K562 (cell line): ENCODE results near the gene WDR54. TPM values are rescaled to one million over a fixed set of nuclear protein-coding genes. Genes with fewer than 3 reads are reported as not detected.
A peak's percentile ranks its signal among the peaks of the same experiment; 100 is the strongest.

ENCODE experiments used
- ATF7 ChIP-seq: fragments of 450-650 bp; IDR thresholded peaks from 2 replicates; pipeline ENCODE4 v1.7.1; 2014; ENCODE audit warnings: mild to moderate bottlenecking, moderate library complexity
- CBX2 ChIP-seq: fragments of 200-600 bp; sonication (generic); IDR thresholded peaks from one replicate; pipeline ENCODE4 v1.6.1; 2012; ENCODE audit warnings: mild to moderate bottlenecking, low read length, inconsistent platforms; ENCODE audit not compliant: insufficient read depth, poor library complexity, severe bottlenecking
- FOSL1 ChIP-seq: fragments of 200-800 bp; sonication (Bioruptor generic); conservative IDR thresholded peaks from 2 replicates; pipeline ENCODE4 v1.6.1; 2016; ENCODE audit warnings: missing genetic modification characterization, missing compliant biosample characterization
- FUS ChIP-seq: fragments of 200-400 bp; formaldehyde crosslinking; optimal IDR thresholded peaks from 2 replicates; pipeline ENCODE3; 2017; ENCODE audit warnings: low read depth, low read length
- HCFC1 ChIP-seq: IDR thresholded peaks from 2 replicates; pipeline ENCODE4 v1.6.1; 2012; ENCODE audit warnings: low read depth, low read length, improper control_type of control experiment
- HLTF ChIP-seq: fragments of 450-650 bp; IDR thresholded peaks from 2 replicates; pipeline ENCODE4 v1.6.1; 2016
- HNRNPH1 ChIP-seq: fragments of 200-400 bp; formaldehyde crosslinking; optimal IDR thresholded peaks from 2 replicates; pipeline ENCODE3; 2017; ENCODE audit warnings: low read depth, mild to moderate bottlenecking, low read length, moderate library complexity
- KAT7 ChIP-seq: sonication (generic); formaldehyde crosslinking; IDR thresholded peaks from 2 replicates; pipeline ENCODE4 v1.8.0; 2022; ENCODE audit warnings: missing genetic modification reagents, mild to moderate bottlenecking, borderline replicate concordance
- KDM5B ChIP-seq: fragments of 200-600 bp; sonication (generic); IDR thresholded peaks from 2 replicates; pipeline ENCODE4 v1.6.1; 2012; ENCODE audit warnings: low read depth, mild to moderate bottlenecking, moderate library complexity, low read length, control low read depth, inconsistent platforms; ENCODE audit not compliant: insufficient replicate concordance
- MCM5 ChIP-seq: fragments of 450-650 bp; IDR thresholded peaks from 2 replicates; pipeline ENCODE4 v1.6.1; 2016; ENCODE audit warnings: low read depth
- RAD51 ChIP-seq: fragments of 450-650 bp; IDR thresholded peaks from 2 replicates; pipeline ENCODE4 v1.7.1; 2016; ENCODE audit warnings: low read depth, mild to moderate bottlenecking, borderline replicate concordance
- RBBP5 ChIP-seq: fragments of 200-600 bp; sonication (generic); IDR thresholded peaks from 2 replicates; pipeline ENCODE4 v1.6.1; 2012; ENCODE audit warnings: borderline replicate concordance, mild to moderate bottlenecking, low read length, control low read depth, inconsistent platforms; ENCODE audit not compliant: insufficient read depth, poor library complexity, severe bottlenecking
- RBM17 ChIP-seq: fragments of 200-400 bp; formaldehyde crosslinking; IDR thresholded peaks from 2 replicates; pipeline ENCODE4 v1.6.1; 2017; ENCODE audit warnings: low read depth, mild to moderate bottlenecking, low read length, borderline replicate concordance
- SRSF3 ChIP-seq: fragments of 200-400 bp; formaldehyde crosslinking; IDR thresholded peaks from 2 replicates; pipeline ENCODE4 v1.6.1; 2016; ENCODE audit warnings: mild to moderate bottlenecking, low read length, moderate library complexity; ENCODE audit not compliant: insufficient read depth
- TSC22D4 ChIP-seq: fragments of 450-650 bp; IDR thresholded peaks from 2 replicates; pipeline ENCODE4 v1.6.1; 2016; ENCODE audit warnings: missing genetic modification characterization, missing biosample characterization, control low read depth
- ZNF395 ChIP-seq: fragments of 200-800 bp; sonication (Bioruptor generic); IDR thresholded peaks from 2 replicates; pipeline ENCODE4 v1.6.1; 2017; ENCODE audit warnings: missing genetic modification characterization, missing compliant biosample characterization
- ZNF764 ChIP-seq: fragments of 250-450 bp; sonication (Bioruptor Pico); IDR thresholded peaks from 2 replicates; pipeline ENCODE4 v1.4.0; 2020; ENCODE audit warnings: low read depth, mild to moderate bottlenecking, moderate library complexity
- polyA plus RNA-seq, 8 experiments: library from polyadenylated mRNA; depleted of rRNA in 4 of 8; stranded (reverse) in 5 of 8; unstranded in 3 of 8; fragments of >200 nt; fragmentation: Nextera tagmentation in 2 of 8; fragmentation: Illumina TruSeq in 1 of 8; extraction: Ambion mirVana in 2 of 8; extraction: Trizol in 1 of 8; gene quantifications; 2 replicates each; pipeline versions ENCODE4 v1.2.1 to v1.2.3, GENCODE V29; 2011 to 2014; ENCODE audit warnings: inconsistent platforms in 1 of 8, missing spikeins in 1 of 8
- total RNA-seq, 7 experiments: library from RNA; depleted of rRNA in 6 of 7; stranded (reverse); fragments of >200 nt in 6 of 7; fragmentation: Illumina TruSeq in 2 of 7; extraction: Trizol in 2 of 7; gene quantifications; 2 replicates each; pipeline versions ENCODE4 v1.2.1 to v1.2.3, GENCODE V29; 2011 to 2021; ENCODE audit warnings: low replicate concordance in 1 of 7
- TF ChIP-seq, protein P1 (sequence below): fragments of 450-650 bp; IDR thresholded peaks from 2 replicates; pipeline ENCODE4 v1.6.1; 2016; ENCODE audit warnings: low read depth, mild to moderate bottlenecking, moderate library complexity
- TF ChIP-seq, protein P2 (sequence below): fragments of 250-450 bp; sonication (Bioruptor Pico); IDR thresholded peaks from 2 replicates; pipeline ENCODE4 v1.5.0; 2021
- TF ChIP-seq, protein P3 (sequence below), 2 experiments: IDR thresholded peaks; 2 replicates each; pipeline ENCODE4 v1.6.1; 2011; ENCODE audit warnings: borderline replicate concordance in 1 of 2, control low read depth in 1 of 2, low read depth in 1 of 2, low read length in 1 of 2, mild to moderate bottlenecking in 1 of 2, mixed read lengths in 1 of 2, moderate library complexity in 1 of 2; ENCODE audit not compliant: insufficient read depth in 1 of 2, insufficient read length in 1 of 2, poor library complexity in 1 of 2, severe bottlenecking in 1 of 2; ENCODE audit errors: extremely low read depth in 1 of 2
- TF ChIP-seq, protein P4 (sequence below): fragments of 250-450 bp; sonication (Bioruptor Pico); IDR thresholded peaks from 2 replicates; pipeline ENCODE4 v1.5.0; 2021

The WDR54 gene
- total and polyA plus RNA-seq, 9 of the 15 experiments (the other 6 are each of a cell fraction or from before 2014, with no cell fraction given), result 5.2 to 15.2 (median 7.4) TPM

- peak; percentile 95 for TF ChIP-seq KDM5B
- TF ChIP-seq, protein P1, sequence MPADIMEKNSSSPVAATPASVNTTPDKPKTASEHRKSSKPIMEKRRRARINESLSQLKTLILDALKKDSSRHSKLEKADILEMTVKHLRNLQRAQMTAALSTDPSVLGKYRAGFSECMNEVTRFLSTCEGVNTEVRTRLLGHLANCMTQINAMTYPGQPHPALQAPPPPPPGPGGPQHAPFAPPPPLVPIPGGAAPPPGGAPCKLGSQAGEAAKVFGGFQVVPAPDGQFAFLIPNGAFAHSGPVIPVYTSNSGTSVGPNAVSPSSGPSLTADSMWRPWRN, result peak; percentile 7; the same call in 1 of the 2 replicates
- no peak for TF ChIP-seq FUS
- no peak for TF ChIP-seq HNRNPH1
- TF ChIP-seq RAD51, result no peak; the same call in 1 of the 2 replicates
- no peak for TF ChIP-seq MCM5
- TF ChIP-seq HCFC1, result peak; percentile 84
- TF ChIP-seq RBBP5, result peak; percentile 85
- no peak for TF ChIP-seq CBX2
- TF ChIP-seq, protein P2, sequence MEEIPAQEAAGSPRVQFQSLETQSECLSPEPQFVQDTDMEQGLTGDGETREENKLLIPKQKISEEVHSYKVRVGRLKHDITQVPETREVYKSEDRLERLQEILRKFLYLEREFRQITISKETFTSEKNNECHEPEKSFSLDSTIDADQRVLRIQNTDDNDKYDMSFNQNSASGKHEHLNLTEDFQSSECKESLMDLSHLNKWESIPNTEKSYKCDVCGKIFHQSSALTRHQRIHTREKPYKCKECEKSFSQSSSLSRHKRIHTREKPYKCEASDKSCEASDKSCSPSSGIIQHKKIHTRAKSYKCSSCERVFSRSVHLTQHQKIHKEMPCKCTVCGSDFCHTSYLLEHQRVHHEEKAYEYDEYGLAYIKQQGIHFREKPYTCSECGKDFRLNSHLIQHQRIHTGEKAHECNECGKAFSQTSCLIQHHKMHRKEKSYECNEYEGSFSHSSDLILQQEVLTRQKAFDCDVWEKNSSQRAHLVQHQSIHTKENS (CRISPR knock-in tag), result peak; percentile 55; the same call in 1 of the 2 replicates
- no peak for TF ChIP-seq ZNF764 (CRISPR knock-in tag)
- peak; percentile 32; the same call in 1 of the 2 replicates for TF ChIP-seq FOSL1 (tag)
- TF ChIP-seq, protein P3, sequence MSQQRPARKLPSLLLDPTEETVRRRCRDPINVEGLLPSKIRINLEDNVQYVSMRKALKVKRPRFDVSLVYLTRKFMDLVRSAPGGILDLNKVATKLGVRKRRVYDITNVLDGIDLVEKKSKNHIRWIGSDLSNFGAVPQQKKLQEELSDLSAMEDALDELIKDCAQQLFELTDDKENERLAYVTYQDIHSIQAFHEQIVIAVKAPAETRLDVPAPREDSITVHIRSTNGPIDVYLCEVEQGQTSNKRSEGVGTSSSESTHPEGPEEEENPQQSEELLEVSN (IDR thresholded peaks at IDR 0.05; ENCODE audit: borderline replicate concordance in 1 of 2, extremely low read depth in 1 of 2, insufficient read depth in 1 of 2, insufficient read length in 1 of 2, low read depth in 1 of 2, low read length in 1 of 2, poor library complexity in 1 of 2, severe bottlenecking in 1 of 2), result peak; percentile 47 to 51
- TF ChIP-seq ZNF395, result no peak
- TF ChIP-seq ATF7, result peak; percentile 55
- no peak; the same call in 1 of the 2 replicates for TF ChIP-seq KAT7 (CRISPR knock-in tag)
- TF ChIP-seq HLTF, result 0 out of 2 replicates have a peak, but pooled peaks have one; percentile 15
- TF ChIP-seq RBM17, result no peak
- no peak for TF ChIP-seq SRSF3
- TF ChIP-seq, protein P4, sequence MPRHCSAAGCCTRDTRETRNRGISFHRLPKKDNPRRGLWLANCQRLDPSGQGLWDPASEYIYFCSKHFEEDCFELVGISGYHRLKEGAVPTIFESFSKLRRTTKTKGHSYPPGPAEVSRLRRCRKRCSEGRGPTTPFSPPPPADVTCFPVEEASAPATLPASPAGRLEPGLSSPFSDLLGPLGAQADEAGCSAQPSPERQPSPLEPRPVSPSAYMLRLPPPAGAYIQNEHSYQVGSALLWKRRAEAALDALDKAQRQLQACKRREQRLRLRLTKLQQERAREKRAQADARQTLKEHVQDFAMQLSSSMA, result peak; percentile 93
- TF ChIP-seq TSC22D4, result no peak
These were observed 50.8 kb downstream of the WDR54 start, which contains the start of gene MRPL53 (continued) for GRCh38 chr2:74472086-74472944.
